Immature natural killer cell (primary cell): ENCODE data around the gene MBNL2. TPM values are rescaled to one million over a fixed set of nuclear protein-coding genes. Genes with fewer than 3 reads are reported as not detected.
A peak's percentile ranks its signal among the peaks of the same experiment; 100 is the strongest.

Experiments used
- DNase-seq, 3 donors: peaks; one replicate each; pipeline ENCODE4 v3.0.0; 2022; ENCODE audit warnings: mixed read lengths in 1 of 3
- H3K27ac Mint-ChIP-seq, 6 donors: one replicate each; pipeline ENCODE4 v1.8.0; 2020; ENCODE audit warnings: mixed read lengths in 6 of 6, mild to moderate bottlenecking in 5 of 6, inconsistent platforms in 4 of 6, moderate library complexity in 3 of 6
- H3K27me3 Mint-ChIP-seq, 3 donors: one replicate each; pipeline ENCODE4 v1.8.0; 2020 to 2021; ENCODE audit warnings: low read depth in 3 of 3, mild to moderate bottlenecking in 3 of 3, mixed read lengths in 3 of 3, moderate library complexity in 3 of 3, inconsistent platforms in 1 of 3
- H3K36me3 Mint-ChIP-seq, 3 donors: one replicate each; pipeline ENCODE4 v1.8.0; 2020; ENCODE audit warnings: mixed read lengths in 3 of 3, inconsistent platforms in 2 of 3, mild to moderate bottlenecking in 2 of 3
- H3K4me1 Mint-ChIP-seq, 2 donors: one replicate each; pipeline ENCODE4 v1.8.0; 2020; ENCODE audit warnings: inconsistent platforms in 2 of 2, mild to moderate bottlenecking in 2 of 2, mixed read lengths in 2 of 2, moderate library complexity in 1 of 2
- H3K4me3 Mint-ChIP-seq, 5 donors: one replicate each; pipeline ENCODE4 v1.8.0; 2020; ENCODE audit warnings: mild to moderate bottlenecking in 5 of 5, mixed read lengths in 5 of 5, inconsistent platforms in 3 of 5, moderate library complexity in 3 of 5
- H3K9me3 Mint-ChIP-seq, 6 donors: one replicate each; pipeline ENCODE4 v1.8.0; 2020; ENCODE audit warnings: mild to moderate bottlenecking in 6 of 6, mixed read lengths in 6 of 6, inconsistent platforms in 4 of 6, moderate library complexity in 3 of 6
- polyA plus RNA-seq, 3 donors: library from polyadenylated mRNA; unstranded; fragments of 300-500 nt; fragmentation: Illumina TruSeq; gene quantifications; one replicate each; pipeline ENCODE4 v1.2.3, GENCODE V29; 2021

The MBNL2 gene
- polyA plus RNA-seq, 3 donors from 2014 or later, result 11.7 to 19.4 (median 18.6) TPM

DNA sequence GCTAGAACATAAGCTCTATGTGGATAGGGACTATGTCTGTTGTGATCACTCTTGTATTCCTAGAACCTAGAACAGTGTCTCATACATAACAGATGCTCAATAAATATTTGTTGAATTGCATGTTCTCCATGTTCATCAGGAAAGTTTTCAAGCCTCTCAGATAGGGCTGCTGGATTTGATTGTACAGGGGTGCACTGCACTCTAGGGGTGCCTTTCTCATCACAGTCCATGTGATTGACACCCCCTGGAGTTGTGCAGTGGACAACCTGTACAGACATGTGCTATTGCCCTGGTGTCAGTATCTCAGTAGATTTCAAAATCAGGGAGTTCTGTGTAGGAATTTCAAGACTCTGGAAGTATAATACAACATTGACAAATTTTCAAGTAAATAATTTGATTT lies 58.9 kb downstream of the MBNL2 start:
- H3K27ac Mint-ChIP-seq, result peak overlapping the region in 2 of 6 donors; percentile 1 to 31
- H3K4me1 Mint-ChIP-seq, result peaks cover 59 to 85% of the 10 kb centered on the region in 2 donors
- no peaks in the 10 kb centered on the region for H3K27me3 Mint-ChIP-seq
- H3K4me3 Mint-ChIP-seq, result peak overlapping the region in 1 of 5 donors; percentile 23
- no peaks in the 10 kb centered on the region for H3K9me3 Mint-ChIP-seq
- DNase-seq, result no peak
- H3K36me3 Mint-ChIP-seq, result peaks cover 3 to 16% (median 15%) of the 10 kb centered on the region in 3 donors

DNA sequence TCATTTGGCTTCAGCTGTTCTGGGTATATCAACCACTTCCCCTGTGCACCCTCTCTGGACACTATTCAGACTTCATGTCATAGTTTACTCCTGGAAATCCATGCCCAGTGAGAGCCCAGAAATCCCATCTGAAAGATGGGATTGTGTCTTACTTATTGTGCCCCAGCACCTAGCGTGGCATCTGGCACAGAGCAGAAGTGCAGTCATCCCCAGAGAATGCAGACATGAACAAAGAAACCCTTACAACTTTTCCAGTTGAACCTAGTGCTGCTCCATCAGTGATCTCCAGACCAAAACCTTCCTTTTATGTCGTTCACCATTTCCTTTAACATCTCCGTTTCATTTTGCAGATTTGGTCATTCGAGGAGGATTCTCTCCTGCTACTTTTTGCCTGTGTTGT lies 60.6 kb downstream of the MBNL2 start:
- peaks cover 0 to 4% (median 3%) of the 10 kb centered on the region in 3 donors for H3K36me3 Mint-ChIP-seq
- no peaks in the 10 kb centered on the region for H3K27me3 Mint-ChIP-seq
- peaks cover 60 to 85% of the 10 kb centered on the region in 2 donors for H3K4me1 Mint-ChIP-seq
- no peak for DNase-seq
- no peak overlapping the region for H3K4me3 Mint-ChIP-seq
- peak overlapping the region in 1 of 6 donors; percentile 12 for H3K27ac Mint-ChIP-seq
- H3K9me3 Mint-ChIP-seq, result no peaks in the 10 kb centered on the region

DNA sequence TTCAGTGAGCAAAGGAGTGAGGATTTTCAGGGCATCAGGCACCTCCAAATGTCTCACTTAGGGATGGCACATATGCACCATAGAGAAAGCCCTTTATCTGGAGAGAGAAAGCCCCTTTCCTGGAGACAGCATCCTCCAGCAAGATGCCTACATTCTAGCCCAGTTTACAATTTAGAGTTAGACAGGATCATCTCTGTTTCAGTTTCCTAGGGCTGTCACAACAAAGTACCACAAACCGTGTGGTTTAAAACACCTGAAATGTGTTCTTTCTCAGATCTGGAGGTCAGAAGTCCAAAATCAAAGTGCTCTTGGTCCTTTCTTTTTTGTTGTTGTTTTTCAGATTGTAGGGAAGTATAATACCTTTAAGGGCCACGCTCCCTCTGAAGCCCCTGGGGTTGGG lies 61.8 kb downstream of the MBNL2 start:
- peaks cover 60 to 75% of the 10 kb centered on the region in 2 donors for H3K4me1 Mint-ChIP-seq
- H3K9me3 Mint-ChIP-seq, result no peaks in the 10 kb centered on the region
- no peak overlapping the region for H3K4me3 Mint-ChIP-seq
- H3K36me3 Mint-ChIP-seq, result peaks cover 0 to 4% (median 3%) of the 10 kb centered on the region in 3 donors
- H3K27me3 Mint-ChIP-seq, result no peaks in the 10 kb centered on the region
- H3K27ac Mint-ChIP-seq, result peak overlapping the region in 1 of 6 donors; percentile 8
- DNase-seq, result no peak

GRCh38 chr13:97284558-97284957 lies 62.4 kb downstream of the MBNL2 start:
- Mint-ChIP-seq H3K27me3 (no peaks in the 10 kb centered on the region), H3K27ac (no peak overlapping the region), H3K9me3 (no peaks in the 10 kb centered on the region), H3K4me1 (peaks cover 56 to 69% of the 10 kb centered on the region in 2 donors), H3K36me3 (peaks cover 0 to 4% (median 3%) of the 10 kb centered on the region in 3 donors), H3K4me3 (no peak overlapping the region)
- no peak for DNase-seq

DNA sequence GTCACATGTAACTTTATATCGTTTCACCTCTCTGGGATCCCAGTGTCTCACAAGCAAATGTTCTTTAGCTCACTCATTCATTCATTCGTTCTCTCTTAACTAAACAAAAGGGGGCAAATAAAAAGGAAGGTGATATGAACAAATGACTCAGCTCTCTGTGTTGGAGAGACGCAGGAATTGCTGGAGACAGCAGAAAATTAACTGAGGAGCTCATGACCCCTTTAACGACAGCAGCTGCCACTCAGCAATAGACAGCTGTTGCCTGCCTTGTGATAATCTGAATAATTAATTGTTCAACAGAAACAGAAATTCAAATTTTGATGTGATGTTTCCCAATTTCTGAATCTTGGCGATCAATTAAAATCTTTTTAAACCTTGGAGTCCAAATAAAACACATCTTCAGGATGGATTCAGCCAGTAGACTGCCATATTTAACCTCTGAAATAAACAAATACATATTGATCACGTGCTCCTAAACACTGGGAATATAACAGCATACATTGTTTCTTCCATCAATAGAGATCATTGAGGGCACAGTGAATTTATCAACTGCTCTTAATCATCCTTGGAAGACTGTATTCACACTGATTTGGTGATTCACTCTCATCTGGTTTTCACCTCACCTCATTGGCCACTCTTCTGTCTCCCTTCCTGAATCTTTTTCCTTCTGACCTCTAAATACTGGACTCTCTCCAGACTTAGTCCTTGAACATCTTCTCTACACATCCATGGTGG lies 63.3 kb downstream of the MBNL2 start:
- Mint-ChIP-seq H3K27me3 (no peaks in the 10 kb centered on the region), H3K4me3 (peak overlapping the region in 1 of 5 donors; percentile 8), H3K36me3 (peaks cover 0 to 4% (median 3%) of the 10 kb centered on the region in 3 donors), H3K9me3 (no peaks in the 10 kb centered on the region), H3K4me1 (peaks cover 48 to 60% of the 10 kb centered on the region in 2 donors), H3K27ac (no peak overlapping the region)
- no peak for DNase-seq

DNA sequence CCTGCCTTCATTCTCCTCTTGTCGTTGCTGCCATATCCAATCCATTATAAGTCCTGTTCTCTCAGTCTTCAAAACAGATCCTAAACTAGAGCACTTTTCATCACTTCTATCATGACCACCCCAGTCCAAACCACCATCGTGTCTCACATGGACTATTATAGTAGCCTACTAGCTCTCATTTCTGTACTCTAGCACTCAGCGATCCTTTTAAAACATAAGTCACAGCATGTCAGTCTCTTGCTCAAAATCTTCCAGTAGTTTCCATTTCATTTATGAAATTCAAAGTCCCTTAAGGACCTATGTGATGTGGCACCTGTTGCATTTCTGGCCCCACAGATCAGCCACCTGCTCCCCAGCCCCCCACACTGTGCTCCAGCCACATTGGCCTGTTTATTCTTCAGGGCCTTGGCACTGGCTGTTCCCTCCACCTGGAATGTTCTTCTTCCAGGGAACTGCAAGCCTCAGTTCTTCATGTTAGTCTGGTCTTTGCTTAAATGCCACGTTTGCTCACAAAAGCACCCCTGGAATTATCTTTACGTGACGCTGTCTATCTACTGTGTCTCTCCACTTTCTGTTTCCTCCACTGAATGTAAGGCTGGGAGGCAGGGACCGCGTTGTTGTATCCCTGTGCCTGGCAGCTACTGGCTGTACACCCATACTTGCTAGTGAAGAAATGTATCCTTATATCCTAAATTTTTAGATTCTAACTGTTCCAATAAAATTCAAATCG lies 64.3 kb downstream of the MBNL2 start:
- H3K36me3 Mint-ChIP-seq, result peaks cover 0 to 7% (median 5%) of the 10 kb centered on the region in 3 donors
- peak overlapping the region in 2 of 6 donors; percentile 19 to 21 for H3K27ac Mint-ChIP-seq
- no peak overlapping the region for H3K4me3 Mint-ChIP-seq
- H3K4me1 Mint-ChIP-seq, result peaks cover 40 to 55% of the 10 kb centered on the region in 2 donors
- DNase-seq, result no peak
- H3K9me3 Mint-ChIP-seq, result no peaks in the 10 kb centered on the region
- no peaks in the 10 kb centered on the region for H3K27me3 Mint-ChIP-seq

- Mint-ChIP-seq H3K27ac (peak overlapping the region in 1 of 6 donors; percentile 21), H3K4me3 (no peak overlapping the region), H3K4me1 (peaks cover 36 to 51% of the 10 kb centered on the region in 2 donors), H3K27me3 (no peaks in the 10 kb centered on the region), H3K9me3 (no peaks in the 10 kb centered on the region), H3K36me3 (peaks cover 0 to 7% (median 5%) of the 10 kb centered on the region in 3 donors)
- DNase-seq, result no peak
Measured at GRCh38 chr13:97287047-97287383, 64.9 kb downstream of the MBNL2 start.

GRCh38 chr13:97288486-97288900 lies 66.4 kb downstream of the MBNL2 start:
- H3K27me3 Mint-ChIP-seq, result no peaks in the 10 kb centered on the region
- no peak for DNase-seq
- peaks cover 25 to 51% of the 10 kb centered on the region in 2 donors for H3K4me1 Mint-ChIP-seq
- H3K4me3 Mint-ChIP-seq, result no peak overlapping the region
- no peak overlapping the region for H3K27ac Mint-ChIP-seq
- peaks cover 0 to 5% (median 3%) of the 10 kb centered on the region in 3 donors for H3K36me3 Mint-ChIP-seq
- no peaks in the 10 kb centered on the region for H3K9me3 Mint-ChIP-seq

- H3K27me3 Mint-ChIP-seq, result no peaks in the 10 kb centered on the region
- H3K36me3 Mint-ChIP-seq, result peaks cover 0 to 5% (median 3%) of the 10 kb centered on the region in 3 donors
- H3K27ac Mint-ChIP-seq, result no peak overlapping the region
- H3K4me1 Mint-ChIP-seq, result peaks cover 20 to 47% of the 10 kb centered on the region in 2 donors
- no peak for DNase-seq
- H3K9me3 Mint-ChIP-seq, result no peaks in the 10 kb centered on the region
- no peak overlapping the region for H3K4me3 Mint-ChIP-seq
Measured at GRCh38 chr13:97289514-97290298, 67.6 kb downstream of the MBNL2 start.

DNA sequence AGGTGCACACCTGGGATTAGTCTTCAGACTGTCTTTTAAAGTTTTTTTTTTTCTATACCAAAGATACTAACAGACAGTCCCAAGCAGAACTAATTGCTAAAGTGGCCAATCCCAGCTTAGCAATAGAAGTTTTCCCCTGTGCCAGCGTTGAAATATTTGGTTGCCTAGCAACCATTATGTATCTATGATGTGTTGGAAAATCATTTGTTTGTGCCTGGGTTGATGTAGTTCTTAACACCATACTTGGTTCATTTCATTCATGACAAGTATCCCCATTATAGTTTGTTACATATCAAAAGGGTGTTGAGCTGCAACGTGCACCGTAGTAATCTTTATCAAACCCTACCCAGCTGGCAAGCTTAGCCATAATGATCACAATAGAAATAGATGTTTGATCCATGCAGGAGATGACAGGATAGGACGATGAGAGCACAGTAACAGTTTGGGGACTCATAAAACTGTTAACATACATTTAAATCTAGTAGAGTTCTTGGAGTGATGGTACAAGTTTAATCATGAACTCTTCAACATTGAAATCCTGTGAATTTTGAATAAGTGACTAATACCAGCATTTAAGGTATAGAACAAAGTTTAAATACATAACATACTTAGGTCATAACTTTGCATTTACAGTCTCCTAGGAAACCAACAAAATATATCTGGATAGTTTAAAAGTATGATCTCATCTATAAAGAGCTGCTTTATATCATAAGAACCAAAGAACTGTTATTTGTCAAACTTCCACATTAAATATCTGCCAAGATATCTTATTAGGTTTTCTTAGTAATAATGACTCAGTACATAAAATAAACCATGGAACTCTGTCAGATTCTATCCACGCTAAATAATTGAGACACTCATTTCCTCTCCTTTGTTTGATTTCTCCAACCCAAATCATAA lies 73.4 kb downstream of the MBNL2 start:
- DNase-seq, result no peak
- Mint-ChIP-seq H3K36me3 (peaks cover 0 to 5% (median 3%) of the 10 kb centered on the region in 3 donors), H3K4me3 (no peak overlapping the region), H3K27ac (no peak overlapping the region), H3K27me3 (no peaks in the 10 kb centered on the region), H3K9me3 (no peaks in the 10 kb centered on the region), H3K4me1 (peaks cover 16 to 52% of the 10 kb centered on the region in 2 donors)

GRCh38 chr13:97296740-97297139 lies 74.6 kb downstream of the MBNL2 start:
- H3K27me3 Mint-ChIP-seq, result no peaks in the 10 kb centered on the region
- H3K4me3 Mint-ChIP-seq, result no peak overlapping the region
- DNase-seq, result no peak
- H3K36me3 Mint-ChIP-seq, result no peaks in the 10 kb centered on the region
- peaks cover 13 to 47% of the 10 kb centered on the region in 2 donors for H3K4me1 Mint-ChIP-seq
- no peaks in the 10 kb centered on the region for H3K9me3 Mint-ChIP-seq
- H3K27ac Mint-ChIP-seq, result no peak overlapping the region

DNA sequence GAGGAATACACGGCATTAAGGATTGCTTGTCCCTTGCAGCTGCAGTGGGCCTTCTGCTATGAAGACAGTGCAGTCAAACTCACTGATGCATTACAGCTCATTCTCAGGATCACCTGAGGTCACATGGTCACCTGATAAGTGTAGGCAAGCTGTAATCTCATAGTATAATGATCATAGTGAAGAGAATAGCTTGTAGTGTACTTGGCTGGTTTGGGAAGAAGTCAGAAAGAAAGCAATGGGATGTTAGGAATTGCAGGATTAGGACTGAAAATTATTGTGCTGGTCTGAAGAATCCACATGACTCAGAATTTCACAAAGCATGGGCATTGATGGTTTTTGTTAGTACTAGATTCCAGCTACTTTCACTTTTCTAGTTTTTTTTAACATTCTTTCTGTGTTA lies 76.7 kb downstream of the MBNL2 start:
- no peaks in the 10 kb centered on the region for H3K27me3 Mint-ChIP-seq
- H3K9me3 Mint-ChIP-seq, result no peaks in the 10 kb centered on the region
- H3K4me3 Mint-ChIP-seq, result no peak overlapping the region
- DNase-seq, result no peak
- no peaks in the 10 kb centered on the region for H3K36me3 Mint-ChIP-seq
- no peak overlapping the region for H3K27ac Mint-ChIP-seq
- H3K4me1 Mint-ChIP-seq, result peaks cover 13 to 34% of the 10 kb centered on the region in 2 donors

DNA sequence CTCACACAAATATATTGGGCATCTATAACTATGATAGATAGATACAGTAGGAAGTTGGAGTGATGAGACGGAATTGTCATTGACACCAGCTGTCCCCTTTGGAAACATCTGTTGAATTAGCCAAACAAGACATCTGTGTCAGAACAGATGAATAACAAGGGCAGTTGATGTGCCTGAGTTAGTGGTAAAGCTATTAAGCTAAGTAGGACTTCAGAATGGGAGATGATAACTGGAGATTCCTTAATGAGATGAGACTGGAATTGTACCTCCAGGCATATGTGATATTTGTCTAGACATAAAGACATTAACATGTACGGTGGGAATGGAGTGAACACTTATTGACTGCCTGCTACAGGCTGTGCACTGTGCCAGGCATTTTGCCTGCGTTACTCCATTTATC lies 78.7 kb downstream of the MBNL2 start:
- H3K27me3 Mint-ChIP-seq, result no peaks in the 10 kb centered on the region
- DNase-seq, result no peak
- no peak overlapping the region for H3K27ac Mint-ChIP-seq
- H3K9me3 Mint-ChIP-seq, result no peaks in the 10 kb centered on the region
- H3K4me1 Mint-ChIP-seq, result peaks cover 10 to 15% of the 10 kb centered on the region in 2 donors
- no peaks in the 10 kb centered on the region for H3K36me3 Mint-ChIP-seq
- H3K4me3 Mint-ChIP-seq, result no peak overlapping the region
